SH-SY5Y (cell line): ENCODE results near the gene KRTAP16-1.

ENCODE experiments used
- GATA2 ChIP-seq: IDR thresholded peaks from 2 replicates; pipeline ENCODE4 v1.6.1; 2011; ENCODE audit warnings: mild to moderate bottlenecking, low read depth, low read length
- GATA3 ChIP-seq: IDR thresholded peaks from 2 replicates; pipeline ENCODE4 v1.6.1; 2011; ENCODE audit warnings: low read depth, mild to moderate bottlenecking, low read length, moderate library complexity

- TF ChIP-seq GATA3 (no peak), GATA2 (no peak)
Measured at GRCh38 chr17:41271858-41272257, 37.3 kb downstream of the KRTAP16-1 start.
